HG03342 (cell line): ENCODE data around the gene NTPCR.
A peak's percentile ranks its signal among the peaks of the same experiment; 100 is the strongest.

Source experiments
- ATAC-seq: cut with Tn5 transposase; IDR thresholded peaks from one replicate; pipeline ENCODE4 v1.9.1; 2021; ENCODE audit warnings: mild to moderate bottlenecking, moderate library complexity; ENCODE audit not compliant: unreplicated experiment

The NTPCR gene

GRCh38 chr1:232956081-232956480 lies 5.7 kb downstream of the NTPCR start:
- no peak for ATAC-seq

GRCh38 chr1:232958067-232958466 lies 7.7 kb downstream of the NTPCR start:
- ATAC-seq = no peak

GRCh38 chr1:232962761-232963745 lies 12.6 kb downstream of the NTPCR start:
- no peak for ATAC-seq

GRCh38 chr1:232964601-232965000 lies 14.2 kb downstream of the NTPCR start:
- ATAC-seq = no peak

- ATAC-seq = peak; percentile 47
Observed at GRCh38 chr1:232965124-232965911, 14.9 kb downstream of the NTPCR start.

GRCh38 chr1:232965912-232966217 lies 15.5 kb downstream of the NTPCR start:
- no peak for ATAC-seq

- no peak for ATAC-seq
Observed at GRCh38 chr1:232966663-232967062, 16.3 kb downstream of the NTPCR start.

GRCh38 chr1:232968391-232968790 lies 18.0 kb downstream of the NTPCR start:
- no peak for ATAC-seq

GRCh38 chr1:232968965-232969364 lies 18.6 kb downstream of the NTPCR start:
- peak; percentile 61 for ATAC-seq

GRCh38 chr1:232969799-232970198 lies 19.4 kb downstream of the NTPCR start:
- ATAC-seq = no peak

GRCh38 chr1:232970508-232970907 lies 20.1 kb downstream of the NTPCR start:
- no peak for ATAC-seq

- ATAC-seq = no peak
Observed at GRCh38 chr1:232973652-232974611, 23.5 kb downstream of the NTPCR start.

- ATAC-seq = no peak
Observed at GRCh38 chr1:232974971-232975370, 24.6 kb downstream of the NTPCR start.

- no peak for ATAC-seq
Observed at GRCh38 chr1:232978091-232978634, 27.8 kb downstream of the NTPCR start.

GRCh38 chr1:232978815-232979214 lies 28.4 kb downstream of the NTPCR start:
- ATAC-seq = no peak

GRCh38 chr1:232979558-232979957 lies 29.1 kb downstream of the NTPCR start:
- no peak for ATAC-seq

- ATAC-seq = no peak
Observed at GRCh38 chr1:232980355-232980978, 30.1 kb downstream of the NTPCR start.

GRCh38 chr1:232980986-232981560 lies 30.7 kb downstream of the NTPCR start:
- no peak for ATAC-seq

GRCh38 chr1:232982238-232982944 lies 32.0 kb downstream of the NTPCR start:
- ATAC-seq = no peak
